ENCODE measurements around the gene PODNL1.
A peak's percentile ranks its signal among the peaks of the same experiment; 100 is the strongest.
"Not testable (repeated sequence)": the region's sequence is repeated elsewhere in the genome, so short reads cannot be mapped to it uniquely, and the experiment has no call there.

PODNL1 gene

DNA sequence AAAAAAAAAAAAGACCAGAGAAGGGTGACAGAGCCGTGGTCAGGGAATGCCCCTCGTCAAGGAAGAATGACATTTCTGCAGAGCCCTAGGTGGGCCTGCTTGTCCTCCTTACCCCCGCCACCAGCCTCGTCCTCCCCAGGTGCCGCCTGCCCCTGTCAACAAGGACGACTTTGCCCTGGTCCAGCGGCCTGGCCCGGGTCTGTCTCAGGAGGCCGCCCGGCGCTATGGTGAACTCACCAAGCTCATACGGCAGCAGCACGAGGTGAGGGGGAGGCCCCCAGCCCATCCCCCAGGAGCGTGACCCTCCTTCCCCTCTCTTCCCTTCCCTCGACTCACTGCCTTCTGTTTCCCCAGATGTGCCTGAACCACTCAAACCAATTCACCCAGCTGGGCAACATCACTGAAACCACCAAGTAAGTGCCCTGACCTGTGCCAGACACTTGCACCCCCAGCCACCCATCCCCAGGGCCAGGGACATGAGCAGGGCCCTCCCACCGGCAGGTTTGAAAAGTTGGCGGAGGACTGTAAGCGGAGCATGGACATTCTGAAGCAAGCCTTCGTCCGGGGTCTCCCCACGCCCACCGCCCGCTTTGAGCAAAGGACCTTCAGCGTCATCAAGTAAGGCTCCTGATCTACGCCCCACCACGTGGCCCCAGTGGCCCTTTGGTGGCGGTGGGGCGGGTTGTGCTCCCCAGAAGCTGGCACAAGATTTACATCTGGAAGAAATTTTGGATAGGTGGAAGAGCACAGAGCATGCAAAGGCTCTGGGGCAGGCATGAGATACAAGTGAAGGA, 14.8 kb downstream of the PODNL1 start:
- DNase-seq, result no peak

DNA sequence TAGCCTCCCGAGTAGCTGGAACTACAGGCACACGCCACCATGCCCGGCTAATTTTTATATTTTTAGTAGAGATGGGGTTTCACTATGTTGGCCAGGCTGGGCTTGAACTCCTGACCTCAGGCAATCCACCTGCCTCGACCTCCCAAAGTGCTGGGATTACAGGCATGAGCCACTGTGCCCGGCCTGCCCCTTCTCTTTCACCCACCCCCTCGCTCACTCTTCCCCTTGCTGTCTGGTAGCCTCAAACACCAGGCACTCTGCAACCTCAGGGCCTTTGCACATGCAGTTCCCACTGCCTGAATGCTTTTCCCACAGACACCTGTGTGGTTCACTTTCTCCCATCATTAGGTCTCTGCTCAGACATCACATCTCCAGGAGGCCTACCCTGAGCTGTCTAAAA, 16.1 kb downstream of the PODNL1 start:
- not testable (repeated sequence) for DNase-seq

DNA sequence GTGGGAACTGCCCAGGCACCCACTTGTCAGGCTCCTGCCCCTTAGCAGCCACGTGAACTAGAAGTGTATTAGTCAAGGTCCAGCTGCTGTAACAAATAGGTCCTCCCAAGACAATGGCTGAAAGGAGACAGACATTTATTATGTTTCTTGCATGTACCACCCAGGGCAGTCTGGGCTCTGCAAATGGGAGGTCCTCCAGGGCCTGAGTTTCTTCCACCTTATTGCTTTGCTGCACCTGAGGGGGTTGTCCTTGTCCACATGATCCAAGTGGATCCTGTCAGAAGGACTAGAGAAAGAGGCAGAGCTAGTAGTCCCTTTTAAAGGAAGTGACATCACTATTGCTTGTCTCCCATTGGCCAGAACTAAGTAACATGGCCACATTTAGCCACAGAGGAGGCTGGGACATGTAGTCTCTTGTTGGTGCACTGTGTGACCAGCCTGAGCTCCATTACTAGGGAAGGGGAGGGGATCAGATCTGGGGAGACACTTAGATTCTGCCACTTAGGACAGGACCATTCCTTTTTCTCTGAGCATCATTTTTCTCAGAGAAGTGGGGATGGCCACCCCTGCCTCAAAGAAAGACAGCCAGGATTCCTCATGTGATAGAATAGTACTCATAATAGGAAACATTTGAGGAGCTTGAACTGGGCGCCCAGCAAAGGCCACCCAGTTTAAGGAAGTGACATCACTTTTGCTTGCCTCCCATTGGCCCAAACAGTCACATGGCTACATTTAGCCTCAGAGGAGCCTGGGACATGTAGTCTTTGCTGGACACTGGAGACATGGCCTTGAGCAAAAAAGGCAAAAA, 17.1 kb downstream of the PODNL1 start:
- no peak for DNase-seq

DNA sequence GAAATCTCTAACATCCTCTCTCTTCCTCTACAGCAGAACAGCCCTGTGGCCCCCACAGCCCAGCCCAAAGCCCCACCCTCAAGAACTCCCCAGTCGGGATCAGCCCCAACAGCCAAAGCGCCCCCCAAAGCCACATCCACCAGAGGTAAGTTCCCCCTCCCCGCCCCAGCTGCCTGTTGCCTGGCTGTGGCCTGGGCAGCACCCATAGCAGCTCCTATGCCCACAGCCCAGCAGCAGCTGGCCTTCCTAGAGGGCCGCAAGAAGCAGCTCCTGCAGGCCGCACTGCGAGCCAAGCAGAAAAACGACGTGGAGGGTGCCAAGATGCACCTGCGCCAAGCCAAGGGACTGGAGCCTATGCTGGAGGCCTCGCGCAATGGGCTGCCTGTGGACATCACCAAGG, 17.7 kb downstream of the PODNL1 start:
- DNase-seq, result no peak

DNA sequence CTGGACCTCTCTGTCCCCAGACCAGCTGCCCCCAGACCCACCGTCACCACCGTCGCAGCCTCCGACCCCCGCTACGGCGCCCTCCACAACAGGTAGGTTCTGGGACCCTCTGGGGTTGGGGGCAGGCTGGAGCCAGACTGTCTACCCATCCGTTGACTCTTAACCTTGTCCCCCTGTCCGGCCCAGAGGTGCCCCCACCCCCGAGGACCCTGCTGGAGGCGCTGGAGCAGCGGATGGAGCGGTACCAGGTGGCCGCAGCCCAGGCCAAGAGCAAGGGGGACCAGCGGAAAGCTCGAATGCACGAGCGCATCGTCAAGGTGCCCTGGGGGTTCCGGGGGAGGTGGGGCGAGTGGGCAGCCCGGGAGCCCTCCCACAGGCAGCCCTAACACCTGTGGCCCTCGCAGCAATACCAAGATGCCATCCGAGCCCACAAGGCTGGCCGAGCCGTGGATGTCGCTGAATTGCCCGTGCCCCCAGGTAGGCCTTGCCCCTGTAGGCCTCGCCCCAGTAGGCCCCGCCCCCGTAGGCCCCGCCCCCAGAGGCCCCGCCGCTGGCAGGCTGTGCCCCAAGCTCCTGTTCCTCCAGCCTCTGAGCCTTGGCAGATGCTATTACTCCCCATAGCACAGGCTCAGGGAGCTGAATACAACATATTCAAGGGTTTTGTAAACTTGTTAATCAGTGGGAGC, 19.3 kb downstream of the PODNL1 start:
- DNase-seq, result no peak

DNA sequence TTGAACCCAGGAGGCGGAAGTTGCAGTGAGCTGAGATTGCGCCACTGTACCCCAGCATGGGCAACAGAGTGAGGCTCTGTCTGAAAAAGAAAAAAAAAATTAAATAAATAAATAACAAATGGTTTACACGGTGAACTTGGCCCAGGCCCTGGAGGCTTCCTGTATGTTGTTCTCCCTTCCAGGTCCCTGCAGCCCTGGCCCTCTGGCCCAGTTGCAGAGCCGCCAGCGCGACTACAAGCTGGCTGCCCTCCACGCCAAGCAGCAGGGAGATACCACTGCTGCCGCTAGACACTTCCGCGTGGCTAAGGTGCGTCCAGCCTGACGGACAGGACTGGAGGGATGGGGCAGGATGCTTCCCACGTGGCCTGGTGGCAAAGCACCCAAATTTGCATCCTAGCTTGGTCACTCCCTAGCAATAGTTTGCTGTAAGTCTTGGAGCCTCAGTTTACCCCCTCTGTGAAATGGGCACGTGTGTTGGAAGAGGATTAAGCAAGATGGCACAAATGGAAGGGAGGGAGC, 20.3 kb downstream of the PODNL1 start:
- no peak for DNase-seq

DNA sequence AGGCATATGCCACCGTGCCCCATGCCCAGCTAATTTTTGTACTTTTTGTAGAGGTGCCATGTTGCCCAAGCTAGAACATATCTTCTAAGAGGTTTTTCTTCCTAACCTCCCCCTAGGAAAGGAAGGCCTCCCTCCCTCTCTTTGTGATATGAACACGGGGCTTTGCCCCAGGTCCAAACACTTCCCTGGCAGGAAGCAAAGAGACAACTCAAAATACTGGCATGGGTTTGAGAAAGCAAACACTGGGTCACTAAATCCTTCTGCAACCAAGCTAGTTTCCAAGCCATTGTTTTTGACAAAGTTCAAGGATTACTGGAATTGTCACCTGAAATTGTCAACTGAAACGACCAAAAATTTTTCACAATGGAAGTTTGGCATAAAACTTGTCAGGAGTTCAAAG, 23.4 kb downstream of the PODNL1 start:
- no peak for DNase-seq

DNA sequence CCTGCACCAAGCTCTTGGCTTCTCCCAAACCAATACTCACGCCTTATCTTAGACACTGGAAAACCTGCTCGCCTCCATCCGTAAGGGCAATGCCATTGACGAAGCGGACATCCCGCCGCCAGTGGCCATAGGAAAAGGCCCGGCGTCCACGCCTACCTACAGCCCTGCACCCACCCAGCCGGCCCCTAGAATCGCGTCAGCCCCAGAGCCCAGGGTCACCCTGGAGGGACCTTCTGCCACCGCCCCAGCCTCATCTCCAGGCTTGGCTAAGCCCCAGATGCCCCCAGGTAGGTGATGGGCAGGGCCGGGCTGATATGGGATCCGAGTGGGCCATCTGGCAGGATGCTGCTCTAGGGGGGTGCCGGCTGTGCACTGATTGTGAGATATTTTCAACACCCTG, 24.9 kb downstream of the PODNL1 start:
- DNase-seq, result no peak

DNA sequence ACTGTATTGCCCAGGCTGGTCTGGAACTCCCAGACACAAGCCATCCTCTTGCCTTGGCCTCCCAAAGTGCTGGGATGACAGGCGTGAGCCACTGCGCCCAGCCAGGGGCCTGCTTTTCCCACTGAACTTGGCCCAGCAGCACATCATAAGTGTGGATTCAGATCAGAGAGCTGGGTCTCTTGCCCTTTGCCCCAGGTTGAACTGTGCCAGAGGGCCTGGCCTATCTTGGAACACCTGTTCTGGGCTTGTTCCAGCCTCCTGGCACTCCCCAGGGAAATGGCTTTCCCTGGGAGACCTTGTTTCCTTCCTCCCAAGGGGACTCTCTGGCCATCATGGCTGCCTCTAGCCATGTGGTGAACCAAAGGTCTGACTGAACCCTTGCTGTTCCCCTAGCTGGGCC, 28.8 kb downstream of the PODNL1 start:
- DNase-seq, result no peak

DNA sequence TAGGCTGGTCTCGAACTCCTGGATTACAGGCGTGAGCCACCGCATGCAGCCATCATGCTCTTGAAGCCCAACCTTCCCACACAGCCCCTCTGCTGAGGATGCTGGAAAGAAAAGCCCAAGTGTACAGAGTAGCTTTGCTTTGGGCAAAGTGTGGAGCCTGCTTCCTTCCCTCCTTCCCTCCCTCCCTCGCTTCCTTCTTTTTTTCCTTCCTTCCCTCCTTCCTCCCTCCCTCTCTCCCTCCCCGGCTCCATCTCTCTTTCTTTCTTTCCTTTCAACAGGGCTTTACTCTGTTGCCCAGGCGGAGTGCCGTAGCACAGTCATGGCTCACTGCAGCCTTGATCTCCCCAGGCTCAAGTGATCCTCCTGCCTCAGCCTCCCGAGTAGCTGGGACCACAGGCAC, 29.5 kb downstream of the PODNL1 start:
- no peak for DNase-seq

DNA sequence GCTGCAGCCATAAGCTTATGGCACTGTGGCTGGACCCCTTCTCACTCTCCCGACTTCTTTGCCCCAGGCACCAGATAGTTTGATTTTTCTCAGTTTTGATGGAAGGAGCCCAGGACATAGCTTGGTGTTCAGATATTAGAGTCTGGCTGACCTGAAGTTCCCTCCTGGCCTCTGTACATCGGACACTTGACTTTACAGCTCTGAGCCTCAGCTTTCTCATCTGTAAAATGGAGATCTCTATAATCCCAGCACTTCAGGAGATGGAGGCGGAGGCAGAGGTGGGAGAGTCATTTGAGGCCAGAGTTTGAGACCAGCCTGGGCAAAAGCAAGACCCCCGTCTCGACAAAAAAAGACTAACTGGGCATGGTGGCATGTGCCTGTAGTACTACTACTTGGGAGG, 31.3 kb downstream of the PODNL1 start:
- DNase-seq, result no peak

DNA sequence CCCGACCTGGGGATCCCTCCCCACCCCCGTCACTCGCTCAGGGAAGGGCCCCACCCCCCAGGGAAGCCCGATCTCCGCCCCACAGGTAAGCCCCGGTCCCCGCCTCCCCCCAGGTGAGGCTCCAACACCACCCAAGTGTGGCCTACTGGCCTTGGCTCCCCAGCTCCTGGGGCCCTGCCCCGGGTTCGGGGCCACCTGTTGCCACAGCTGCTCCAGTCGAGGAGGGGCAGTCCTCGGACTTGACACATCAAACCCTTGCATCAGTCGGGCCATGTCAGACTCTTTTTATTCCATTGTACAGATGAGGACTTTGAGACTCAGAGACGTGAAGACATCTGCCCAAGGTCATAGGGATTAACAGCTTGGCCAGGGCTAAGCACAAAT, 31.7 kb downstream of the PODNL1 start:
- DNase-seq, result no peak

DNA sequence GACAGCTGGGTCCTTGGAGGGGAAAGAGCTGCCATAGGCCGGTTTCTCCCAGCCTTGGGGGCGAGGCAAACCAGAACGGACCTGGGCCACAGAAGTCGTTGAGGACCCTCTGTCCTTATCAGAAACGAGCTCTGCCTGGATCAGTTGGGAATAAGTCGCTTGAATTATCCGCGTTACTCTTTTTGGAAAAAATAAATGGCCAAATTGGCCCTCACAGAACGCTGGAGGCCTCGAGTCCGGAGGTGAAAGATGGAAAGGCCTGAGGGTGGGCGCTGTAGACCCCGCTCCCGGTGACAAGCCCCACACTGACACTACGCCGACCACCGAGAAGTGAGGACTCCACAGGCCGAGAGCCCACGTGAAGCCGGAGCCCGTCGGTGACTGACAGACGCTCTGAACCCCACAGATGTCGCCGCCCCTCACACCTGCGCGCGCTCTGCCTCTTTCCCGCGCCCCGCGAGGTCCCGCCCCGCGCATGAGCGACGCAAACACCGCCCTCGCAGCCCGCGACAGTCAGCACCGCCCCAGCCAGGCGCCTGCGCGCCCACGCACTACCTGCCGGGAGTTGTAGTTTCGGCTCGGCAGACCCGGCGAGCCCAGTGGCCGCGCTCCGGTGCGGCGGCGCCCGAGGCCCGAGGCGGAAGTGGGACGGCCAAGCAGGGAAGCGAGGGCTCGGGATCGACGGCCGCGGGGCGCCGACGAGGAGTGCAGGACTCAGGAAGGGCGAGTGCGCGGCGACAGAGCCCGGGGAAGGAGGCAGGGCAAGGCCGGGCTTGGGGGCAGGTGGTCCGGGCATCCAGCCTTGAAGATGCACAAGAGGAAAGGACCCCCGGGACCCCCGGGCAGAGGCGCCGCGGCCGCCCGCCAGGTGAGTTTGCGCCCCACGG, 32.3 kb downstream of the PODNL1 start, which contains the start of the genes BRME1 and CC2D1A:
Gene BRME1, minus strand, starts transcription at position 484 of the 887 bp plus-strand sequence. CDS start 1,225 bp downstream, outside the sequence.
Gene CC2D1A, plus strand, starts transcription at position 568 of the 887 bp plus-strand sequence. Its CDS starts 241 bp downstream, at position 809.
- peak; percentile 89 for DNase-seq

DNA sequence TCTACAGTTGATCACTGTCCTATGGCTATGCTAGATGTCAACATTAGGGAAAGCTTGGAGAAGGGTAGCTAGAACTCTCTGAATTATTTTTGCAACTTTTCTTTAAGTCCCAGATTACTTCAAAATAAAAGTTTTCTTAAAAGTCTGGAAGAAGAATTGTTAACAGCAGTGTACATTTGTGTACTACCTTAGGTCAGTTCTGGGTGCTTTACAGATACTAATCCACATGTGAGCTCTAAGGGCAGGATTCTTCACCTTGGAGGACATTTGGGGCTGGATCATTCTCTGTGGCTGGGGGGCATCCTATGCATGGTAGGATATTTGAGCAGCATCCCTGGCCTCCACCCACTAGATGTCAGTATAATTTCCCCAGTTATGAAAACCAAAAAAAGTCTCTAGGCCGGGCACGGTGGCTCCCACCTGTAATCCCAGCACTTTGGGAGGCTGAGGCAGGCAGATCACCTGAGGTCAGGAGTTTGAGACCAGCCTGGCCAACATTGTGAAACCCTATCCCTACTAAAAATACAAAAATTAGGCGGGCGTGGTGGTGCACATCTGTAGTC, 35.1 kb downstream of the PODNL1 start:
- DNase-seq, result no peak

DNA sequence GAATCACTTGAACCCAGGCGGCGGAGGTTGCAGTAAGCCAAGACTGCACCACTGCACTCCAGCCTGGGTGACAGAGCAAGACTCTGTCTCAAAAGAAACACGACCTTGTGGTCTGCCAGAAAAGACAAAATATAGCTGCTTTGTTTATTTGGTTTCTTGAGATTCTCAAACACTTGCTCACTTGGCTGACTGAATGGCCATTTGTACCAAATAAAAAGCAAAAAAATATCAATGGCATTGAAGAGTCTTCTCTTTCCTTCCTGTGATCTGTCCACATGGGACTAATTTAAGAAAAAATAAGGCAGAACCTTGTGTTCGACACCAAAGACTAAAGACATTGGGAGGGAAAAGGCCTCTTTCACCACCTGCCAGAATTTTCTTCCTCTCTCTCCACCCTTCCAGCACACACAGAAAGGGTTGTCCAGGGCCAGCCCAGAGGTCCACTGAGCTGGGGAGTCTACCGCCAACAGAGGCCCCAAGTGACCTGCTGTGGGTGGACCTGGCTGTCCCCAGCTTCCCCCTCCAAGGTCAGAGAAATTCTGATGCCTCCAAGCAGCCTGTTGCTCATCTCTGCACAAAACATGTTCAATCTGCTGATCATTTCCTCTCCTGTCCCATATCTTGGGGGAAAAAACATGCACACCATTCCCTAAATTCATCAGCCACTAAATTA, 38.2 kb downstream of the PODNL1 start:
- no peak for DNase-seq

DNA sequence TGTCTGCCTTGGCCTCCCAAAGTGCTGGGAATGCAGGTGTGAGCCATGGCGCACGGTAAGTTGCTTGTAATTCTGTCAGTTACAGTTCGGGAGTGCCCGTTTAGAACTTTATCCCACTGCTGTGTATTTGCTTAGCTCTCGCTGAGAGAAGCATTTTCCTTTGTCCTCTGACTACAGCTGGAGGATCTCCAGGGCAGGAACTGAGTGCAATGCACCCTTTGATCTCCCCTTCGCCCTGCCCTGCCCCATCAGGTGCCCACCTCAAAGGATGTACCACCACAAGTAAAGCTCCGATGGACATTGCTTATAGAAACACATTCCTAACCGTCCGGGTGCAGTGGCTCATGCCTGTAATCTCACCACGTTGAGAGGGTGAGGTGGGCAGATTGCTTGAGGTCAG, 38.8 kb downstream of the PODNL1 start:
- peak; percentile 10 for DNase-seq

DNA sequence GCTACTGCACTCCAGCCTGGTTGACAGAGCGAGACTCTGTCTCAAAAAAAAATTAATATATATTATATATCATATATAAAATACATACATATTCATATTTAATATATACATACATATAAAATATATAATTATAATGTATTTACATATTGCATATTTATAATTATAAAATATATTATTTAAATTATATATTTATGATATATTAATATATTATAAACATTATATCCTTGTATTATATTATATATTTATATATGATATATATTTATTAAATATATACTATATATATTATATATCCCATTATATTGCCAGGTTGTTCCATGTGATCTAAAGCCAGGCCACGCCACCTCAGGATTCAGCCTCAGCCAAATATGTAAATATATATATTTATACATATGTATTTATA, 42.0 kb downstream of the PODNL1 start:
- no peak for DNase-seq

DNA sequence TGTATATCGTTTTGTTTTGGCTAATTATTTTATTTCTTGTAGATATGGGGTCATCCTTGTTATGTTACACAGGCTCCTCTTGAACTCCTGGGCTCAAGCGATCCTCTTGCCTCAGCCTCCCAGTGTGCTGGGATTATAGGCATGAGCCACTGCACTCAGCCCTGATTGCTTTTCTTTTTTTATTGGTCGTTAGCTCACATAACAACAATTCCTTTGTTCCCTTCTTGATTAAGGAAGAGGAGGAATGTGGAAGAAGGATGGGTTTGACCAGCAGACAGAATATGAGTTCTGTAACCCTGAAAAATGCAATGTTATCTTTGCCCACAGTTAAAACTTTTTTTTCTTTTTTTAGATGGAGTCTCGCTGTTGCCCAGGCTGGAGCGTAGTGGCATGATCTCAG, 43.7 kb downstream of the PODNL1 start:
- no peak for DNase-seq

DNA sequence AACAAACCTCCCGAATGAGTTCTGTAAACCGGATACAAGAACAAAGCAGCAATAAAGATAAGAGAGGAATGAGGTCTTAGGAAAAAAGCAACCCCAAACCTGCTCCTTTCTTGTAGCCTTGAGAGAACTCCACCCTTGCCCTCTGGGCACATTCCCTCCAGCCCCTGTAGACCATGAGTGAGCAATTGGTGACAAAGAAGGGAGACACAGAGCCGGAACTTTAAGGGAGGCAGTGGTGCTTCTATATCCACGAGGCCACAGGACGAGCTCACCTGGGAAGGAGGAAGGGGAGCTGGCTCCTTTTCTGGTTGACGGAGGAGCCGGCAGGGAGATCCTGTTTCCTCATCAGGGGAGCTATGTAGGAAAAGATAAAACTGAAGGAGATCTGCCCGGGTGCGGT, 45.3 kb downstream of the PODNL1 start:
- DNase-seq, result no peak

DNA sequence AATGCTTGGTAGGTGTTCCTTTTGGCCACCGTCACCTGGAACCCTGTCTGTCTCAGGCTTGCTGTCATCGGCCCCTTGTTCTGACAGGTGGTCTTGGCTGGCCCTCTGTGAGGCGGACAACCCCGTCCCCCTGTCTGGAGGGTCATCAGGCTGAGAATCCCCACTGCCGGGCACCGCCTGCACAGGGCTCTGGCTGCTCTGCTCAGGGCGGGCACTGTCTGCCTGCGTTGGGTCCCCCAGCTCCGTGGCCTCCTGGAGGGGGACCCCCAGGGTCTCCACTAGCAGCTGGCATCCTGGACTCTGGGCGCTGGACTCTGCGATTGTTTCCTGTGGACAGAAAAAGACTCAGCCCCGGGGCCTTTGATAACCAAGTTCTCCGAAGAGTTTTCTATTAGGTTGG, 48.1 kb downstream of the PODNL1 start:
- DNase-seq, result no peak

DNA sequence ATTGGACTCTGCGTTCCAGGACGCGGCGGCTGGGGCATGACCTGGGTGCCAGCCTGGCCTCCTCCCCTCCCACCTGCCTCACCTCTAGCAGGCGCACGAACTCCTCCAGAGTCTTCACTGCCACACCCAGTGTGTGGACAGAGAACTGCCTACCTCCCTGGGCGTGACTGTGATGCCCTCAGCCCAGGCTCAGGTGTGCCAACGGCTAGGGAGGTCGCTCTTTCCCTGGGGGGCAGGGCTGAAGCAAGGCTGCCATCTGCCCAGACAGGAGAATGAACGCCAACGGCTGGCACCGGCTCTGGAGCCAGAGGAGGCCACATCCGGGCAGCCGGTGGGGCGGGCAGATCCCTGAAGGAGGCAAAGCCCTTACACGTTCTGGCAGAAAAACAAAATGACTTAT, 49.9 kb downstream of the PODNL1 start:
- DNase-seq, result no peak

All from DMS153 (cell line).